Right lobe of liver (tissue), 6 donors: Measurements from ENCODE around the gene MMP19. TPM values are rescaled to one million over a fixed set of nuclear protein-coding genes. Genes with fewer than 3 reads are reported as not detected.

ENCODE experiments used
- ATAC-seq, 4 donors: fragments of 200-7000 bp; cut with Tn5 transposase; one replicate each; pipeline ENCODE4 v1.9.1; 2020; ENCODE audit warnings: mild to moderate bottlenecking in 4 of 4, moderate library complexity in 4 of 4
- DNase-seq, 3 donors: peaks; one replicate each; pipeline ENCODE4 v3.0.0-alpha.2; 2020
- H3K27ac ChIP-seq, 3 donors: fragments of 200-600 bp; one replicate each; pipeline ENCODE4 v1.8.0; 2022
- H3K27me3 ChIP-seq, 2 donors: fragments of 200-600 bp; one replicate each; pipeline ENCODE4 v1.8.0; 2022
- H3K36me3 ChIP-seq, 4 donors: fragments of 200-600 bp; sonication (generic) in 1 of 4; one replicate each; pipeline versions ENCODE4 v1.5.1 to v1.8.0; 2017 to 2022; ENCODE audit warnings: control low read depth in 1 of 4
- H3K4me1 ChIP-seq, 4 donors: fragments of 200-600 bp; sonication (generic) in 1 of 4; one replicate each; pipeline versions ENCODE4 v1.5.1 to v1.8.0; 2017 to 2022; ENCODE audit warnings: control low read depth in 1 of 4
- H3K4me3 ChIP-seq, 3 donors: fragments of 200-600 bp; one replicate each; pipeline ENCODE4 v1.8.0; 2022
- H3K9me3 ChIP-seq, 4 donors: fragments of 200-600 bp; sonication (generic) in 1 of 4; one replicate each; pipeline versions ENCODE4 v1.5.1 to v1.8.0; 2017 to 2022; ENCODE audit warnings: control low read depth in 1 of 4
- POLR2A ChIP-seq: fragments of 450-650 bp; IDR thresholded peaks from one replicate; pipeline ENCODE4 v1.6.1; 2017; ENCODE audit warnings: antibody characterized with exemption, mild to moderate bottlenecking
- WGBS: methylation state at CpG from one replicate; pipeline ENCODE4 v1.1.6; 2018; ENCODE audit warnings: low coverage, low lambda C conversion rate; ENCODE audit not compliant: insufficient coverage; ENCODE audit errors: missing lambda C conversion rate; 5-methylcytosine and 5-hydroxymethylcytosine counted together
- intact Hi-C, 2 donors: fragments of 100-400 bp; cut with DNase I; formaldehyde crosslinking; loops; one replicate each; pipeline versions ENCODE4 v1.11.2 to v1.14.1; 2022
- total RNA-seq, 6 experiments: library from RNA; depleted of rRNA in 2 of 6; stranded (reverse); fragments of >200 nt in 2 of 6; fragmentation: NEBNext Ultra II Directional in 3 of 6; extraction: Animal tissue kit (Norgen Biotek cat#: 25700) in 3 of 6; gene quantifications; one replicate each; pipeline versions ENCODE4 v1.1.0 to v1.2.4, GENCODE V29; 2016 to 2023
- TF ChIP-seq, protein P1 (sequence below), 4 donors: fragments of 200-600 bp in 3 of 4; fragments of 450-650 bp in 1 of 4; IDR thresholded peaks; one replicate each; pipeline versions ENCODE4 v1.5.1 to v1.8.0; 2016 to 2022; ENCODE audit warnings: antibody characterized with exemption in 4 of 4, mild to moderate bottlenecking in 2 of 4
- donor health status: DM: no; HTN: yes; CAD: no.
- donor health status: DM: no; HTN: no; CAD: no.
- donor health status: DM: no; HTN: no; CAD: no.
- donor health status: DM: no; HTN: yes; CAD: no.
- donor health status: DM: no; HTN: yes; CAD: no.

Gene MMP19
- total RNA-seq, 6 experiments from 2014 or later: 1.3 to 5.0 (median 1.9) TPM

DNA sequence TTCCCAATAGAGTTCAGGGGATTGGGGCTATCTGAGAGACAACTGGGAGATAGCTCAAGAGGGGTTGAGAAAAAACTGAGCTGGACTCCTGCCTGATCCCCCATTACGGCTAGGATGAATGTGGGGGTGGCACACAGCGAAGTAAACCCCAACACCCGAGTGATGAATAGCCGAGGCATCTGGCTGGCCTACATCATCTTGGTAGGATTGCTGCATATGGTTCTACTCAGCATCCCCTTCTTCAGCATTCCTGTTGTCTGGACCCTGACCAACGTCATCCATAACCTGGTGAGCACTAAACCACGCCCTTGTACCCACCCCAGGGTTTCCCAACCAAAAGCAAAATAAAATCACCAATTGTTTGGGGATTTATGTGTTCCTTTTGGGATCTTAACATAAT lies 23.9 kb downstream of the MMP19 start:
- H3K9me3 ChIP-seq: no peaks in the 10 kb centered on the region
- H3K4me3 ChIP-seq: peak overlapping the region in 1 of 3 donors; percentile 58
- ATAC-seq (no peak), DNase-seq (no peak)
- 75% methylated on average over 4 of the region's 6 CpGs for WGBS
- intact Hi-C loops: loop anchor here in 1 of 2 donors (10.0 kb wide), 1 partner anchor 116 kb away; the partner anchor contains the start of gene DGKA
- no peaks in the 10 kb centered on the region for H3K27me3 ChIP-seq
- TF ChIP-seq POLR2A: no peak
- TF ChIP-seq, protein P1, sequence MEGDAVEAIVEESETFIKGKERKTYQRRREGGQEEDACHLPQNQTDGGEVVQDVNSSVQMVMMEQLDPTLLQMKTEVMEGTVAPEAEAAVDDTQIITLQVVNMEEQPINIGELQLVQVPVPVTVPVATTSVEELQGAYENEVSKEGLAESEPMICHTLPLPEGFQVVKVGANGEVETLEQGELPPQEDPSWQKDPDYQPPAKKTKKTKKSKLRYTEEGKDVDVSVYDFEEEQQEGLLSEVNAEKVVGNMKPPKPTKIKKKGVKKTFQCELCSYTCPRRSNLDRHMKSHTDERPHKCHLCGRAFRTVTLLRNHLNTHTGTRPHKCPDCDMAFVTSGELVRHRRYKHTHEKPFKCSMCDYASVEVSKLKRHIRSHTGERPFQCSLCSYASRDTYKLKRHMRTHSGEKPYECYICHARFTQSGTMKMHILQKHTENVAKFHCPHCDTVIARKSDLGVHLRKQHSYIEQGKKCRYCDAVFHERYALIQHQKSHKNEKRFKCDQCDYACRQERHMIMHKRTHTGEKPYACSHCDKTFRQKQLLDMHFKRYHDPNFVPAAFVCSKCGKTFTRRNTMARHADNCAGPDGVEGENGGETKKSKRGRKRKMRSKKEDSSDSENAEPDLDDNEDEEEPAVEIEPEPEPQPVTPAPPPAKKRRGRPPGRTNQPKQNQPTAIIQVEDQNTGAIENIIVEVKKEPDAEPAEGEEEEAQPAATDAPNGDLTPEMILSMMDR (IDR thresholded peaks at IDR 0.05): no peak
- H3K36me3 ChIP-seq: peaks cover 0 to 28% (median 16%) of the 10 kb centered on the region in 4 donors
- H3K27ac ChIP-seq: no peak overlapping the region
- H3K4me1 ChIP-seq: peaks cover 0 to 36% (median 15%) of the 10 kb centered on the region in 4 donors

DNA sequence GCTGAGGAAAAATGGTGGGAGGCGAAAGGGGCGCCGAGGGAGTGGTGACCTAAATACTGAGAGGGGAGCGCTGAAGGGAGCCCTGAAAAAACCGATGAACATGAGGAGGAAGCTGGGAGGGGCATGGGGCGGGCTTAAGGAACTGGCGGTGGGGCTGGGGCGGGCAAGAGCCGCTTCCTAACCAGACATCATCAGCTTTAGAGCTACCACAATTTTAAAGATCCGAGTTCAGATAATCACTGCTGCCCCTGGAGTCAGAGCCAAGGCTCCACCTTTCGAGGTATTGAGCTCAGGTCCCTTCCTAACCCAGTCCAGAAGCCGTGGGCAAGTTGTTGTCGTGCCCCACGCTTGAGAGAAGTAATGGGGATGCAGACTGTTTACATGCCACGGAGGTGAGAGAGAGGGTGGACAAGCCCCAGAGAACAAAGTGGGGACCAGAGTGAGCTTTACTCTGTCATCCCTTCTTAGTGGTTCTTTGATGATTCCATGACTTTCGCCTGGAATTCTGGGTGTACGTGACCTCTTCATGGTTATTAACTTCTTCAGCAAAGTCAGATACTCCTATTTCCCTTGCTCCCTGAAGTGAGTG lies 24.5 kb downstream of the MMP19 start:
- DNase-seq: no peak
- H3K27ac ChIP-seq: peak overlapping the region in 2 of 3 donors; percentile 43 to 67
- H3K4me3 ChIP-seq: peak overlapping the region; percentile 58 to 70 (median 69)
- intact Hi-C loops: loop anchor here in 1 of 2 donors (10.0 kb wide), 1 partner anchor 117 kb away; the partner anchor contains the start of gene DGKA
- TF ChIP-seq POLR2A: no peak
- TF ChIP-seq, protein P1 (IDR thresholded peaks at IDR 0.05): no peak
- H3K9me3 ChIP-seq: no peaks in the 10 kb centered on the region
- ATAC-seq: peak; percentile 53 to 57 (median 55)
- peaks cover 0 to 28% (median 16%) of the 10 kb centered on the region in 4 donors for H3K36me3 ChIP-seq
- 2% methylated on average over 16 of the region's 17 CpGs for WGBS
- no peaks in the 10 kb centered on the region for H3K27me3 ChIP-seq
- H3K4me1 ChIP-seq: peaks cover 0 to 31% (median 11%) of the 10 kb centered on the region in 4 donors

DNA sequence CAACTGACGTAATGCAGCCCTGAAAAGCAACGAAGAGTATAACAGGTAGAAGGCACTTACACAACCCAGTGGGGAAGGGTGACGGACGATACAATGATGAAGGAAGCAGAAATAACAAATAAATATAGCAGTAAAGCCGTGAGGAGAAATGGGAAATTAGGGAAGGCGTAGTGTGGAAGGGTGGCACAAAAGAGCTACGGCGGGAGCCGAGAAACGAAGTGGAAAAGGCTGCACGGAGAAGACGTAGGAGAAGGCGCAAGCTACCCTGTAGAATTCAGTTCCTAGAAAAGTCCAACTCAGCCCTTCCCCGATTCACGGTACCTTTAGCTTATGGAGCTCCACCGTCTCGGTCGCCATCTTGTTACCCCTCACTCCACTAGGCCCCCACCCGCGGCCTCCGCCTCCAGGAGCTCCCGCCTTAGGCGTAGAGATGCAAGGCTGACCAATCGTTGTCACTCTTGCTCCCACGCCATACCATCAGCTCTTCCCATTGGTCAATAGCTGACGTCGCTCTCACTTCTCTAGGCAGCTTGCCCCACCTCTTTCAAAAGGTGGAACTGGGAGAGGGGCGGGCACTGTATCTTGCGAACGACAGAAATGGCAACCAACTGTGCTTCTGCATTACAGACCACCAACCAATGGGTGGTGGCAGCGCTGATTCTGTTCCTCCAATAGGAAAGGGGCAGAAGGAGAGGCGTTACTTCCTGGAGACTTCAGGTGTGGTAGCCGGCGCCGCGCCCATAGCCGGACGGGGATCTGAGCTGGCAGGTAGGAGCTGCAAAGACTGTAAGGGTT lies 25.2 kb downstream of the MMP19 start, which contains the start of the genes ORMDL2 and SARNP:
ORMDL2 (plus strand) TSS at position 697 of the 795 bp plus-strand sequence. CDS start 959 bp downstream, outside the sequence.
SARNP (minus strand) TSS at position 380 of the 795 bp plus-strand sequence; CDS start at position 357, 23 bp downstream.
- H3K4me1 ChIP-seq: peaks cover 0 to 24% (median 8%) of the 10 kb centered on the region in 4 donors
- H3K27ac ChIP-seq: peak within 1 kb of the TSS; percentile 71 to 87 (median 76)
- no peaks in the 10 kb centered on the region for H3K9me3 ChIP-seq
- intact Hi-C loops: loop anchor here in 1 of 2 donors (10.0 kb wide), 1 partner anchor 117 kb away; the partner anchor contains the start of gene DGKA
- peak within 1 kb of the TSS; percentile 58 to 70 (median 69) for H3K4me3 ChIP-seq
- H3K27me3 ChIP-seq: no peaks in the 10 kb centered on the region
- WGBS: 0% methylated on average over 29 of the region's 38 CpGs
- TF ChIP-seq, protein P1 (IDR thresholded peaks at IDR 0.05): no peak
- peak; percentile 55 for TF ChIP-seq POLR2A
- DNase-seq (peak; percentile 96 to 98 (median 96)), ATAC-seq (peak; percentile 95 to 99 (median 97))
- H3K36me3 ChIP-seq: peaks cover 0 to 27% (median 14%) of the 10 kb centered on the region in 4 donors

DNA sequence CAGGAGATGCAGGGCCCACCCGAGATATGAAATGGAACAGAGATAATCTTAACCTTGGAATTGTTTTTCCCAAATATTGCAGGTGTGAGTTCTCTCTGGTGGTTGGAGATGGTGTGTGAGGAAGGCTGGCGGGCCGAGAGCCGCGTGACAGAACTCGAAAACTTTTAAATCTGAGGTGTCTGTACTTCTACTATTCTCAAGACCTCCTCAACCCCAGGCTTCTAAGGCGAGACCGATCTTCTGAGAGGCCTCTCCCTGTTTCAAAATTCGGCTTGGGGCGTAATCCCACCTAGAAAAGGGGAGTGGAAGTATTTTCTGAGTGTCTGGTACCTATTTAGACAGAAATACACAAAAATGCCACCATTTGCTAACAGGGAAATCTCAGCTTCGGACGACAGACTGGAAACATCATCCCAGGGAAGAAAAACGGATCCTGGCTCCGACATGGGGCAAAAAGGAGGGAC lies 25.8 kb downstream of the MMP19 start:
- H3K9me3 ChIP-seq: no peaks in the 10 kb centered on the region
- H3K4me3 ChIP-seq: peak overlapping the region; percentile 58 to 70 (median 69)
- intact Hi-C loops: loop anchor here in 1 of 2 donors (10.0 kb wide), 1 partner anchor 118 kb away; the partner anchor contains the start of gene DGKA
- H3K36me3 ChIP-seq: peaks cover 0 to 20% (median 12%) of the 10 kb centered on the region in 4 donors
- DNase-seq: no peak
- TF ChIP-seq, protein P1 (IDR thresholded peaks at IDR 0.05): no peak
- no peak for TF ChIP-seq POLR2A
- H3K27ac ChIP-seq: peak overlapping the region; percentile 71 to 87 (median 76)
- ATAC-seq: no peak
- peaks cover 0 to 18% (median 8%) of the 10 kb centered on the region in 4 donors for H3K4me1 ChIP-seq
- H3K27me3 ChIP-seq: no peaks in the 10 kb centered on the region
- WGBS: 0% methylated on average over 14 of the region's 14 CpGs
